HCT116 (cell line): ENCODE measurements around the gene TEKT3.

Source experiments
- CTCF ChIP-seq, 3 experiments: fragments of 200-600 bp in 1 of 3; sonication (generic) in 1 of 3; IDR thresholded peaks in 2 of 3; conservative IDR thresholded peaks in 1 of 3; 2 replicates each; pipeline ENCODE4 v1.5.1; 2012 to 2017; ENCODE audit warnings: low read depth in 2 of 3, low read length in 2 of 3, antibody characterized with exemption in 1 of 3, borderline replicate concordance in 1 of 3, control low read depth in 1 of 3, mild to moderate bottlenecking in 1 of 3, mixed read lengths in 1 of 3, mixed run types in 1 of 3, moderate library complexity in 1 of 3; ENCODE audit not compliant: insufficient read depth in 1 of 3
- EZH2 ChIP-seq: fragments of 200-600 bp; sonication (generic); IDR thresholded peaks from 2 replicates; pipeline ENCODE4 v1.6.1; 2017; ENCODE audit warnings: antibody characterized with exemption, mixed run types
- FOSL1 ChIP-seq: IDR thresholded peaks from 2 replicates; pipeline ENCODE4 v1.6.1; 2012; ENCODE audit warnings: low read depth
- MAX ChIP-seq: IDR thresholded peaks from 2 replicates; pipeline ENCODE4 v1.6.1; 2012
- POLR2A ChIP-seq: IDR thresholded peaks from 2 replicates; pipeline ENCODE4 v1.7.0; 2011; ENCODE audit warnings: borderline replicate concordance; ENCODE audit not compliant: insufficient read depth, insufficient read length; ENCODE audit errors: extremely low read depth
- POLR2AphosphoS5 ChIP-seq: IDR thresholded peaks from 2 replicates; pipeline ENCODE4 v1.6.1; 2011; ENCODE audit warnings: mild to moderate bottlenecking, low read depth, low read length, moderate library complexity
- SIN3A ChIP-seq: IDR thresholded peaks from 2 replicates; pipeline ENCODE4 v1.6.1; 2012; ENCODE audit warnings: low read depth
- ZBTB33 ChIP-seq: IDR thresholded peaks from 2 replicates; pipeline ENCODE4 v1.6.1; 2011; ENCODE audit warnings: mild to moderate bottlenecking, low read length, moderate library complexity; ENCODE audit not compliant: insufficient replicate concordance; ENCODE audit errors: extremely low read depth

- peak; percentile 91 for TF ChIP-seq MAX
- TF ChIP-seq CTCF (IDR thresholded peaks at IDR 0.05 in 2 of 3, conservative IDR thresholded peaks at IDR 0.05 in 1 of 3; ENCODE audit: borderline replicate concordance in 1 of 3, insufficient read depth in 1 of 3, low read depth in 2 of 3, low read length in 2 of 3), result peak; percentile 81 to 92 (median 91)
- TF ChIP-seq POLR2AphosphoS5, result peak; percentile 21; the same call in 1 of the 2 replicates
- TF ChIP-seq POLR2A, result no peak
- no peak for TF ChIP-seq ZBTB33
- TF ChIP-seq SIN3A, result no peak
- no peak for TF ChIP-seq FOSL1
- TF ChIP-seq EZH2, result no peak
These were observed 84.1 kb downstream of the TEKT3 start for GRCh38 chr17:15257258-15257788.
